GM12864 (cell line): ENCODE results near the gene SRRM4.

ENCODE experiments used
- DNase-seq: peaks from one replicate; pipeline ENCODE4 v3.0.0-alpha.2; 2011; ENCODE audit warnings: low read depth
- H3K4me3 ChIP-seq: 2 replicates; pipeline ENCODE4 v1.5.1; 2011; ENCODE audit warnings: mild to moderate bottlenecking, low read depth, low read length, control low read depth
- CTCF ChIP-seq: IDR thresholded peaks from 2 replicates; pipeline ENCODE4 v1.5.1; 2011; ENCODE audit warnings: low read depth, mild to moderate bottlenecking, moderate library complexity, low read length, control low read depth, inconsistent platforms; ENCODE audit errors: missing control alignments

SRRM4 gene

GRCh38 chr12:119069147-119069642 lies 87.9 kb downstream of the SRRM4 start:
- DNase-seq: no peak
- H3K4me3 ChIP-seq: no peak overlapping the region
- no peak for TF ChIP-seq CTCF

GRCh38 chr12:119071176-119071575 lies 89.8 kb downstream of the SRRM4 start:
- DNase-seq: no peak
- no peak for TF ChIP-seq CTCF
- no peak overlapping the region for H3K4me3 ChIP-seq

- DNase-seq: no peak
- no peak for TF ChIP-seq CTCF
- no peak overlapping the region for H3K4me3 ChIP-seq
Measured at GRCh38 chr12:119071638-119072231, 90.4 kb downstream of the SRRM4 start.

- TF ChIP-seq CTCF: no peak
Measured at GRCh38 chr12:119072440-119072839, 91.1 kb downstream of the SRRM4 start.

GRCh38 chr12:119075222-119075787 lies 94.0 kb downstream of the SRRM4 start:
- no peak overlapping the region for H3K4me3 ChIP-seq
- no peak for DNase-seq
- no peak for TF ChIP-seq CTCF

More at GRCh38 chr12:119072440-119072839, 91.1 kb downstream of the SRRM4 start:
- H3K4me3 ChIP-seq: no peak overlapping the region
- no peak for DNase-seq

- no peak for DNase-seq
- TF ChIP-seq CTCF: no peak
- H3K4me3 ChIP-seq: no peak overlapping the region
Measured at GRCh38 chr12:119075918-119076317, 94.6 kb downstream of the SRRM4 start.

- no peak for DNase-seq
- no peak for TF ChIP-seq CTCF
- H3K4me3 ChIP-seq: no peak overlapping the region
Measured at GRCh38 chr12:119079530-119079929, 98.2 kb downstream of the SRRM4 start.
